ENCODE data around the gene SLC4A8.

SLC4A8 gene

GRCh38 chr12:51528852-51529650, 104.4 kb downstream of the SLC4A8 start:
- no peak for FAIRE-seq

GRCh38 chr12:51529651-51529970, 105.0 kb downstream of the SLC4A8 start:
- no peak for FAIRE-seq

GRCh38 chr12:51530208-51530607, 105.6 kb downstream of the SLC4A8 start:
- no peak for FAIRE-seq

- FAIRE-seq, result no peak
Measured at GRCh38 chr12:51531284-51531977, 106.8 kb downstream of the SLC4A8 start.

GRCh38 chr12:51531978-51532497, 107.4 kb downstream of the SLC4A8 start:
- no peak for FAIRE-seq

GRCh38 chr12:51533799-51534198, 109.2 kb downstream of the SLC4A8 start:
- no peak for FAIRE-seq

- FAIRE-seq, result no peak
Measured at GRCh38 chr12:51534216-51535074, 109.8 kb downstream of the SLC4A8 start.

- FAIRE-seq, result no peak
Measured at GRCh38 chr12:51536159-51536558, 111.5 kb downstream of the SLC4A8 start.

- no peak for FAIRE-seq
Measured at GRCh38 chr12:51538149-51538548, 113.5 kb downstream of the SLC4A8 start.

- FAIRE-seq, result no peak
Measured at GRCh38 chr12:51538599-51538998, 114.0 kb downstream of the SLC4A8 start.

GRCh38 chr12:51540996-51541395, 116.4 kb downstream of the SLC4A8 start:
- no peak for FAIRE-seq

GRCh38 chr12:51546097-51546496, 121.5 kb downstream of the SLC4A8 start:
- no peak for FAIRE-seq

GRCh38 chr12:51547606-51548005, 123.0 kb downstream of the SLC4A8 start:
- no peak for FAIRE-seq

GRCh38 chr12:51548241-51548640, 123.6 kb downstream of the SLC4A8 start:
- FAIRE-seq, result no peak

GRCh38 chr12:51549637-51550036, 125.0 kb downstream of the SLC4A8 start:
- no peak for FAIRE-seq

Measured in islet of Langerhans (tissue), 1 donor.